ENCODE measurements around the gene NMNAT2.

GRCh38 chr1:183418696-183419095, 516 bp upstream of the NMNAT2 start:
- TF ChIP-seq ZNF274 (IDR thresholded peaks at IDR 0.05; ENCODE audit: low read depth, low read length), result no peak
- TF ChIP-seq YY1 (IDR thresholded peaks at IDR 0.05; ENCODE audit: insufficient read depth, insufficient read length), result no peak

Measured in NT2/D1 (cell line).